Progenitor cell of endocrine pancreas (in vitro differentiated cells): Measurements from ENCODE around the gene THTPA. TPM values are rescaled to one million over a fixed set of nuclear protein-coding genes. Genes with fewer than 3 reads are reported as not detected.
A peak's percentile ranks its signal among the peaks of the same experiment; 100 is the strongest.

Experiments
- DNase-seq: peaks from one replicate; pipeline ENCODE4 v3.0.0; 2021; ENCODE audit warnings: low spot score; ENCODE audit not compliant: unreplicated experiment
- H3K27ac Mint-ChIP-seq: 2 replicates; pipeline ENCODE4 v1.8.0; 2021; ENCODE audit warnings: mild to moderate bottlenecking, moderate library complexity, mixed read lengths
- H3K27me3 Mint-ChIP-seq: 2 replicates; pipeline ENCODE4 v1.8.0; 2021; ENCODE audit warnings: mixed read lengths
- H3K36me3 Mint-ChIP-seq: 2 replicates; pipeline ENCODE4 v1.8.0; 2022; ENCODE audit warnings: mixed read lengths; ENCODE audit not compliant: insufficient read depth
- H3K4me1 Mint-ChIP-seq: 2 replicates; pipeline ENCODE4 v1.8.0; 2021; ENCODE audit warnings: low read depth, mixed read lengths
- H3K4me3 Mint-ChIP-seq: 2 replicates; pipeline ENCODE4 v1.8.0; 2021; ENCODE audit warnings: low read depth, mild to moderate bottlenecking, moderate library complexity, mixed read lengths
- H3K9me3 Mint-ChIP-seq: 2 replicates; pipeline ENCODE4 v1.8.0; 2021; ENCODE audit warnings: low read depth, mixed read lengths
- total RNA-seq: library from RNA; stranded (reverse); gene quantifications from 2 replicates; pipeline ENCODE4 v1.2.1, GENCODE V29; 2021
- TF ChIP-seq, protein P1 (sequence below): fragments of 200-600 bp; sonication (generic); IDR thresholded peaks from one replicate; pipeline ENCODE4 v1.5.0; 2021; ENCODE audit warnings: antibody characterized with exemption, mild to moderate bottlenecking; ENCODE audit not compliant: unreplicated experiment

THTPA gene
- total RNA-seq, 1 donor from 2014 or later: 20.6 TPM

DNA sequence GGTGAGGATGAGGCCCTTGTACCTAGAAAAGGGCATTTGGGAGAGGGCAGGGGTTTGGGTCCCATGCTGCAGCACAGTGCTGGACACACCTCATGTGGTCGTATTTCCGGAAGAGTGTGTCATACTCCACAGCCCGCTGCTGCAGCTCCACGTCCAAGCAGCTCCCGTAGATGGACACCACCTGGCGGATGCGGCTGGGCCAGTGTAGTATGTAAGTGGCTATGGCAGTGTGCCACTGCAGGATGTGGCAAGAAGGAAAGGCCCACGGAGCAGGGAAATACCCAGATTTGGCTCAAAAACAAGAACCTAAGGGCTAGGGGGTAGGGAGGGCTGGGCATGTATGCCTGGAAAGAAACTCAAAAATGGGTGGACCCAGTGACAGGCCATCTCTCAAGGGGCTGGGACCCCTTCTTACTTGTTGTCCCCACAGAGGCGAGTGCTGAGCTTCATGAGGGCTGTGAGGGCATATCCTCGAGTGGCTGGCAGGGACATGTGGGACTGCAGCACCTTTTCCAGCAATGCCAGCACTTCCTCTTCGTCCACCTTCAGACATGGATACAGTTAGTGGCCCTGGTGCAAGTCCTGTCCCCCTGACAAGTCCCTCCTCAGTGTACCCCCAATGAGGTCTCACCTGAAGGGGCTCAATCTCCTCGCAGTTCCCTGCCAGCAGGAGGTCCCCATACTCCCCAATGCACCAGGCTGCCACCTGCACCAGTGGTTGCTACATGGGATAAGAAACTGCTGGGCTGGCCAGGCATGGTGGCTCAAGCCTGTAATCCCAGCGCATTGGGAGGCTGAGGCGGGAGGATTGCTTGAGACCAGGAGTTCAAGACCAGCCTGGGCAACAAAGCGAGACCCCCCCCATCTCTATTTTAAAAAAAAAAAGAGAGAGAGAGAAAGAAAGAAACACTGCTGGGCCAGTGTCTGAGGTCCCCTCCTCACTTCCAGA lies 6.1 kb downstream of the THTPA start:
- H3K36me3 Mint-ChIP-seq: peaks cover 16% of the 10 kb centered on the region
- no peaks in the 10 kb centered on the region for H3K27me3 Mint-ChIP-seq
- H3K9me3 Mint-ChIP-seq: no peaks in the 10 kb centered on the region
- H3K4me1 Mint-ChIP-seq: peaks cover 10% of the 10 kb centered on the region
- no peak for DNase-seq
- TF ChIP-seq, protein P1, sequence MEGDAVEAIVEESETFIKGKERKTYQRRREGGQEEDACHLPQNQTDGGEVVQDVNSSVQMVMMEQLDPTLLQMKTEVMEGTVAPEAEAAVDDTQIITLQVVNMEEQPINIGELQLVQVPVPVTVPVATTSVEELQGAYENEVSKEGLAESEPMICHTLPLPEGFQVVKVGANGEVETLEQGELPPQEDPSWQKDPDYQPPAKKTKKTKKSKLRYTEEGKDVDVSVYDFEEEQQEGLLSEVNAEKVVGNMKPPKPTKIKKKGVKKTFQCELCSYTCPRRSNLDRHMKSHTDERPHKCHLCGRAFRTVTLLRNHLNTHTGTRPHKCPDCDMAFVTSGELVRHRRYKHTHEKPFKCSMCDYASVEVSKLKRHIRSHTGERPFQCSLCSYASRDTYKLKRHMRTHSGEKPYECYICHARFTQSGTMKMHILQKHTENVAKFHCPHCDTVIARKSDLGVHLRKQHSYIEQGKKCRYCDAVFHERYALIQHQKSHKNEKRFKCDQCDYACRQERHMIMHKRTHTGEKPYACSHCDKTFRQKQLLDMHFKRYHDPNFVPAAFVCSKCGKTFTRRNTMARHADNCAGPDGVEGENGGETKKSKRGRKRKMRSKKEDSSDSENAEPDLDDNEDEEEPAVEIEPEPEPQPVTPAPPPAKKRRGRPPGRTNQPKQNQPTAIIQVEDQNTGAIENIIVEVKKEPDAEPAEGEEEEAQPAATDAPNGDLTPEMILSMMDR: no peak
- no peak overlapping the region for H3K27ac Mint-ChIP-seq
- no peak overlapping the region for H3K4me3 Mint-ChIP-seq

DNA sequence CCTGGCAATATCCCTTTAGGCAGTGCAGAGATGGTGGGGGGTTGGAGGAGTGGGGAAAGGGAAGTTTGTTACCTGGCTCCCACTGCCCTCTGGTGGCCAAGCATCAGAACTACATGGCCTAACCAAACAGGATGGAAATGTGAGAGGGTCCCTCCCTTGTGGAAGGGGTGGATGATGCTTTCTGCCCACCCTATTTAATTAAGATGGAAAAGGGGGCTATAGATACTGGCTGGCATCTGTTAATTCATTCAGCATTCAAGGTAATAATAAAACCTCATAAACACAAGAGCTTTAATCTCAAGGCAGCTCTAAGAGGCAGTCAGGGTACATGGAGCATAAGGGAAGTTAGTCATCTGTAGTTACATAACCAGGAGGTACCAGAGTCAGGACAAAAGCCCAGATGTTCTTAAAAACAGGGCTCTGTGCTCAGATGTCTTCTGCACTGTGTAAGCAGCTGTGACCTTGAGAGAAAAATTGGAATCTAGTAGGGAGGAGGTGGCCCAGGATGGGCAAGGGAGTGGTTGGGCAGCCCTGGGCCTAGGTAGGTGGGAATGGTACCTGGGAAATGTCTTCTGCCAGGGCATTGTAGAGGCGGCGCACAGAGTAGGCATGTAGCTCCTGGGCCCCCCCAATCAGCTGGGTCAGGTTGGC lies 6.9 kb downstream of the THTPA start:
- no peaks in the 10 kb centered on the region for H3K27me3 Mint-ChIP-seq
- peak overlapping the region; percentile 47 for H3K27ac Mint-ChIP-seq
- peaks cover 10% of the 10 kb centered on the region for H3K4me1 Mint-ChIP-seq
- H3K4me3 Mint-ChIP-seq: no peak overlapping the region
- DNase-seq: peak; percentile 67
- no peaks in the 10 kb centered on the region for H3K9me3 Mint-ChIP-seq
- TF ChIP-seq, protein P1: peak; percentile 93
- peaks cover 17% of the 10 kb centered on the region for H3K36me3 Mint-ChIP-seq

DNA sequence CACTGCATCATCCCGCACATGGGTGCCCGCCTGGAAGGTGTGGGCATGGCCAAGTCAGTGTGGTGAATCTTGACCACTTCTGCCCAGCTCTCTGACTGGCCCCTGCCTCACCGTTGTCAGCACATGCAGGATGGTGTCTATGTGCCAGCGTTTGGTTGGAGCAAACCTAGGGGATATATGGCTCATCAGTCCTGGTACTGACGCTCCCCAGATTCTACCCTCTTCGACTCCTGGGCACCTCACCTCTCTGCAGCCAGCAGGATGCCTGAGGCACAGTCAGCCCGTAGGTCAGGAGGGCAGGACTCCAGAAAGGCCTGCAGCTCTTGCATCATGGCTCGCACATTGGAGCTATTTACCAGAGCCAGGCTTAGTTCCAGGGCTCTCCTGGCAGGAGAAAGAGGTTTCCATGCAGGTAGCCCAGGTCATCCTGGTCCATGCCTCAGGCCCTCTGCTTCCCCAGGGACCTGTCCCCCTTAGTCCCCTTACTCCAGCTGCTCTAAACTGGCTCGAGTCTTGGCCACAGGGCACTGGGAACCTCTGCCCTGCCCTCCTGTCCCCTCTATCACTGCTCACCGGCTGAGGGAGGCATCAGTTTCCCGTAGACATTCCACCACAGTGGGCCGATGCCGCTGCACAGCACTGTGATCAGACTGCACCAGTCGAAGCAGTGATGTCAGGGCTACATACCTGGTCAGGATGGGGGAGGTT lies 7.6 kb downstream of the THTPA start:
- Mint-ChIP-seq H3K9me3 (no peaks in the 10 kb centered on the region), H3K36me3 (peaks cover 17% of the 10 kb centered on the region), H3K4me1 (peaks cover 14% of the 10 kb centered on the region), H3K27ac (no peak overlapping the region), H3K4me3 (no peak overlapping the region), H3K27me3 (no peaks in the 10 kb centered on the region)
- DNase-seq: no peak
- TF ChIP-seq, protein P1: no peak

DNA sequence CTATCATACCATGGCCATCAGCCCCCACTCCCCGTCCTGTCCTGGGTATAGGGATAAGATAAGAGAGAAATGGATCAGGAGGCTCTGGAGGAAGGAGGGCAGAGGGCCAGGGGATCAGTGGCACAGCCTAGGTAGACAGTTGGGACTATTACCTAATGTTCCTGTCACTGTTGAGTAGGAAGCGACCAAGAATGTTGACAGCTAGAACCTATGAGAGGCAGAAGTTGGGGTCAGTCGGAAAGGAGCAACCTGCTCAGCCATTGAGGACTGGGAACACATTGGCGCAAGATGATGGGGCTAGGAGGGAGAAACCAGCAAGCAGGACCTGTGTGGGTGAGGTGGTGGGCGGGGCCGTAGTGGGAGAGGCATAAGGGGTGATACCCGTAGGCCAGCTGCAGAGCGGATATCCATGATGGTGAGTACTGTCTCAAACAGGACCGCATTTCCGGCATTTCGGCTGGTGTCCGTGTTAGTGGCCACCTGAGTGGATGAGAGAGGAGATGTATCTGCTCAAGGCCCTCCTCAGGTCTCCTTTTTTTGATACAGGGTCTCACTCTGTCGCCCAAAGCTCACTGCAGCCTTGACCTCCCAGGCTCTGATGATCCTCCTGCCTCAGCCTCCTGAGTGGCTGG lies 8.2 kb downstream of the THTPA start:
- Mint-ChIP-seq H3K9me3 (no peaks in the 10 kb centered on the region), H3K4me1 (peaks cover 15% of the 10 kb centered on the region), H3K27ac (no peak overlapping the region), H3K27me3 (peaks cover 3% of the 10 kb centered on the region), H3K36me3 (peaks cover 17% of the 10 kb centered on the region), H3K4me3 (peak overlapping the region; percentile 40)
- DNase-seq: no peak
- TF ChIP-seq, protein P1: no peak
